Liver (tissue), 9 donors: ENCODE data around the gene ARL6. TPM values are rescaled to one million over a fixed set of nuclear protein-coding genes. Genes with fewer than 3 reads are reported as not detected.
A peak's percentile ranks its signal among the peaks of the same experiment; 100 is the strongest.

ENCODE experiments used
- DNase-seq: peaks from one replicate; pipeline ENCODE4 v3.0.0-alpha.2; 2017; ENCODE audit warnings: low spot score
- H3K27ac ChIP-seq, 2 donors: one replicate each; pipeline ENCODE4 v1.7.0; 2013; ENCODE audit warnings: inconsistent platforms in 2 of 2, low read length in 2 of 2, control low read depth in 1 of 2, low read depth in 1 of 2, mild to moderate bottlenecking in 1 of 2
- H3K27me3 ChIP-seq, 4 donors: one replicate each; pipeline versions ENCODE4 v1.6.1 to v1.7.0; 2013; ENCODE audit warnings: low read length in 3 of 4, inconsistent platforms in 1 of 4, mild to moderate bottlenecking in 1 of 4, moderate library complexity in 1 of 4; ENCODE audit not compliant: control insufficient read depth in 4 of 4, insufficient read depth in 4 of 4
- H3K36me3 ChIP-seq, 4 donors: one replicate each; pipeline versions ENCODE4 v1.6.1 to v1.7.0; 2013; ENCODE audit warnings: low read length in 3 of 4, mild to moderate bottlenecking in 3 of 4, low read depth in 1 of 4, moderate library complexity in 1 of 4; ENCODE audit not compliant: control insufficient read depth in 4 of 4, insufficient read depth in 3 of 4
- H3K4me1 ChIP-seq, 4 donors: one replicate each; pipeline versions ENCODE4 v1.6.1 to v1.7.0; 2013; ENCODE audit warnings: low read length in 3 of 4, mild to moderate bottlenecking in 3 of 4, moderate library complexity in 1 of 4; ENCODE audit not compliant: control insufficient read depth in 4 of 4, insufficient read depth in 4 of 4
- H3K4me3 ChIP-seq, 3 donors: one replicate each; pipeline versions ENCODE4 v1.6.1 to v1.7.0; 2013; ENCODE audit warnings: low read length in 3 of 3, control low read depth in 1 of 3, low read depth in 1 of 3, mild to moderate bottlenecking in 1 of 3
- H3K9ac ChIP-seq, 2 donors: one replicate each; pipeline ENCODE4 v1.7.0; 2013; ENCODE audit warnings: low read length in 2 of 2, mild to moderate bottlenecking in 2 of 2, moderate library complexity in 2 of 2, control low read depth in 1 of 2, low read depth in 1 of 2
- H3K9me3 ChIP-seq, 4 donors: one replicate each; pipeline versions ENCODE4 v1.6.1 to v1.7.0; 2013; ENCODE audit warnings: low read length in 3 of 4; ENCODE audit not compliant: control insufficient read depth in 4 of 4
- ATF3 ChIP-seq: IDR thresholded peaks from 2 replicates; pipeline ENCODE4 v1.6.1; 2016; ENCODE audit warnings: antibody characterized with exemption
- EGR1 ChIP-seq, 2 donors: IDR thresholded peaks; 2 replicates each; pipeline ENCODE4 v1.6.1; 2016 to 2018; ENCODE audit warnings: antibody characterized with exemption in 2 of 2, low read depth in 2 of 2
- FOXA1 ChIP-seq: IDR thresholded peaks from 2 replicates; pipeline ENCODE4 v1.6.1; 2016; ENCODE audit warnings: antibody characterized with exemption
- FOXA2 ChIP-seq: IDR thresholded peaks from 2 replicates; pipeline ENCODE4 v1.6.1; 2016; ENCODE audit warnings: antibody characterized with exemption
- GABPA ChIP-seq, 2 donors: IDR thresholded peaks in 1 of 2; conservative IDR thresholded peaks in 1 of 2; 2 replicates each; pipeline ENCODE4 v1.6.1; 2016; ENCODE audit warnings: antibody characterized with exemption in 2 of 2, mild to moderate bottlenecking in 1 of 2, moderate library complexity in 1 of 2
- HNF4A ChIP-seq, 2 donors: conservative IDR thresholded peaks; 2 replicates each; pipeline ENCODE4 v1.6.1; 2016; ENCODE audit warnings: antibody characterized with exemption in 2 of 2, mild to moderate bottlenecking in 2 of 2
- HNF4G ChIP-seq: IDR thresholded peaks from 2 replicates; pipeline ENCODE4 v1.6.1; 2016; ENCODE audit warnings: antibody characterized with exemption
- JUND ChIP-seq, 2 donors: IDR thresholded peaks; 2 replicates each; pipeline ENCODE4 v1.6.1; 2016; ENCODE audit warnings: antibody characterized with exemption in 2 of 2
- NR2F2 ChIP-seq: IDR thresholded peaks from 2 replicates; pipeline ENCODE4 v1.6.1; 2016; ENCODE audit warnings: antibody characterized with exemption
- RAD21 ChIP-seq, 2 donors: IDR thresholded peaks; 2 replicates each; pipeline ENCODE4 v1.6.1; 2016; ENCODE audit warnings: antibody characterized with exemption in 2 of 2, mild to moderate bottlenecking in 2 of 2
- RXRA ChIP-seq, 2 donors: IDR thresholded peaks; 2 replicates each; pipeline ENCODE4 v1.6.1; 2017 to 2018; ENCODE audit warnings: antibody characterized with exemption in 2 of 2, mild to moderate bottlenecking in 1 of 2
- SP1 ChIP-seq: IDR thresholded peaks from 2 replicates; pipeline ENCODE4 v1.6.1; 2018; ENCODE audit warnings: antibody characterized with exemption, mild to moderate bottlenecking
- TAF1 ChIP-seq: conservative IDR thresholded peaks from 2 replicates; pipeline ENCODE4 v1.6.1; 2016; ENCODE audit warnings: antibody characterized with exemption, mild to moderate bottlenecking
- YY1 ChIP-seq: IDR thresholded peaks from 2 replicates; pipeline ENCODE4 v1.6.1; 2016; ENCODE audit warnings: antibody characterized with exemption, mild to moderate bottlenecking
- ZBTB33 ChIP-seq: IDR thresholded peaks from 2 replicates; pipeline ENCODE4 v1.6.1; 2016; ENCODE audit warnings: antibody characterized with exemption
- WGBS: extraction: QIAGEN DNeasy Blood & Tissue Kit; methylation state at CpG from one replicate; pipeline ENCODE4 v1.1.7; 2013; 5-methylcytosine and 5-hydroxymethylcytosine counted together
- polyA plus RNA-seq, 2 donors: library from polyadenylated mRNA; stranded (reverse) in 1 of 2; unstranded in 1 of 2; fragments of 200-250 nt in 1 of 2; fragments of >200 nt in 1 of 2; fragmentation: Nextera tagmentation in 1 of 2; extraction: Ambion mirVana in 1 of 2; gene quantifications; one replicate each; pipeline versions ENCODE4 v1.2.1 to v1.2.3, GENCODE V29; 2013 to 2015
- total RNA-seq, 2 donors: library from RNA; depleted of rRNA; stranded (reverse); fragments of >200 nt; gene quantifications; one replicate each; pipeline ENCODE4 v1.2.3, GENCODE V29; 2014
- TF ChIP-seq, protein P1 (sequence below): fragments of 150-350 bp; IDR thresholded peaks from 2 replicates; pipeline ENCODE4 v1.5.1; 2017; ENCODE audit warnings: improper control_type of control experiment, low read depth, low read length; ENCODE audit not compliant: missing input control
- TF ChIP-seq, protein P2 (sequence below): IDR thresholded peaks from 2 replicates; pipeline ENCODE4 v1.6.1; 2016; ENCODE audit warnings: antibody characterized with exemption, mild to moderate bottlenecking
- donor health status: healthy.
- donor health status: healthy.
- donor health status: healthy.
- donor health status: healthy.
- donor health status: healthy.

ARL6 gene
- total and polyA plus RNA-seq, 4 donors, result 1.1 to 3.4 (median 1.4) TPM

GRCh38 chr3:97742036-97742435, 22.5 kb upstream of the ARL6 start:
- no peak for TF ChIP-seq RXRA (IDR thresholded peaks at IDR 0.05)
- TF ChIP-seq EGR1 (IDR thresholded peaks at IDR 0.05; ENCODE audit: low read depth in 2 of 2), result no peak
- no peak for TF ChIP-seq GABPA (IDR thresholded peaks at IDR 0.05 in 1 of 2, conservative IDR thresholded peaks at IDR 0.05 in 1 of 2)
- TF ChIP-seq RAD21 (IDR thresholded peaks at IDR 0.05), result no peak
- no peak for TF ChIP-seq YY1
- TF ChIP-seq HNF4G, result no peak
- TF ChIP-seq JUND (IDR thresholded peaks at IDR 0.05), result no peak
- no peak for TF ChIP-seq SP1
- TF ChIP-seq HNF4A (conservative IDR thresholded peaks at IDR 0.05), result no peak
- TF ChIP-seq ZBTB33, result no peak
- H3K4me1 ChIP-seq, result no peaks in the 10 kb centered on the region
- no peaks in the 10 kb centered on the region for H3K36me3 ChIP-seq
- DNase-seq, result no peak
- no peaks in the 10 kb centered on the region for H3K27me3 ChIP-seq
- no peak overlapping the region for H3K9ac ChIP-seq
- H3K4me3 ChIP-seq, result no peak overlapping the region
- no peak overlapping the region for H3K27ac ChIP-seq
- 80% methylated on average over 3 of the region's 3 CpGs for WGBS
- H3K9me3 ChIP-seq, result no peaks in the 10 kb centered on the region

- H3K9ac ChIP-seq, result no peak overlapping the region
- H3K27me3 ChIP-seq, result no peaks in the 10 kb centered on the region
- no peak overlapping the region for H3K4me3 ChIP-seq
- no peaks in the 10 kb centered on the region for H3K36me3 ChIP-seq
- H3K9me3 ChIP-seq, result no peaks in the 10 kb centered on the region
- 56% methylated on average over 3 of the region's 3 CpGs for WGBS
- no peaks in the 10 kb centered on the region for H3K4me1 ChIP-seq
- H3K27ac ChIP-seq, result no peak overlapping the region
- no peak for TF ChIP-seq HNF4G
- no peak for TF ChIP-seq FOXA1
- TF ChIP-seq ATF3, result no peak
- no peak for TF ChIP-seq JUND (IDR thresholded peaks at IDR 0.05)
- TF ChIP-seq NR2F2, result peak; percentile 89
- no peak for DNase-seq
These were observed 20.3 kb upstream of the ARL6 start for GRCh38 chr3:97744289-97744688.

DNA sequence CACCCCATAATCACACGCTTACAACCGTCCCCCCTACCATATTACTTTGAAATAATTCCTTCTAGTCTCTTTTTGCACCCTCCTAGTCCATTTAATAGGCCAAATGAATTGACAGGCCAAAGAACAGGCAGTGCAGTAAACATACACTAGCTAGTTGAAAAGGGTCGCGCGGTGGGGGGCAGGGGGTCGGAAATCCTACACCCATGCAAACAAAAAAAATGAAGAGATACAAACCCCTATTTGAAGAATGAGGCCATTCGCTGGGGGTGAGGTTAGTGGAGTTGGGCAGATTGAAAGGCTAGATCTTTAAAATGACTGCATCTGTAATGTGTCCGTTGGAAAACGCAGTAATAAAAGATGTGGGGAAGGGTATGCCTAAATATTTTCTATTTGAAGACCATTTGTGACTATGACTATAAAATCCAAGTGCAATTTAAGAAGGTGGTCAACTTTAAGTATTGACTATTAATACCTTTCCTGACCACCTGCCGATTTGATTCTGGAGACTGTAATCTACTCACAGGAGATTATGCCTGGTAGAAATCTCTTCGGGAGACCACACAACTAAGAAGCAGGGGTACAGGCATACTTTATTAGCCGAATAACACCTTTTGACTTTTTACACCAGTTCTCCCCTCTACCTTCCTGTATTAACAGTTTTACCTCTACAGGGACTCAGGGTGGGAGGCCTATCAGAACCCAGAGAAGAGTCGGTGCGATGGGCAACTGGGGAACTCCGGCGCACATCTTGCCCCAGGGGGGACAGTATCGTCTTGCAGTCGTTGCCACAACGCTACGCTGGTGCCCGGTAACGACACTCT, 762 bp upstream of the ARL6 start:
- 21% methylated on average over 22 of the region's 22 CpGs for WGBS
- DNase-seq, result no peak
- TF ChIP-seq HNF4G (no peak), ATF3 (no peak), GABPA (IDR thresholded peaks at IDR 0.05 in 1 of 2, conservative IDR thresholded peaks at IDR 0.05 in 1 of 2) (no peak), ZBTB33 (no peak), EGR1 (IDR thresholded peaks at IDR 0.05; ENCODE audit: low read depth in 2 of 2) (no peak), TAF1 (no peak), FOXA2 (no peak), FOXA1 (no peak), JUND (IDR thresholded peaks at IDR 0.05) (no peak)
- TF ChIP-seq, protein P1, sequence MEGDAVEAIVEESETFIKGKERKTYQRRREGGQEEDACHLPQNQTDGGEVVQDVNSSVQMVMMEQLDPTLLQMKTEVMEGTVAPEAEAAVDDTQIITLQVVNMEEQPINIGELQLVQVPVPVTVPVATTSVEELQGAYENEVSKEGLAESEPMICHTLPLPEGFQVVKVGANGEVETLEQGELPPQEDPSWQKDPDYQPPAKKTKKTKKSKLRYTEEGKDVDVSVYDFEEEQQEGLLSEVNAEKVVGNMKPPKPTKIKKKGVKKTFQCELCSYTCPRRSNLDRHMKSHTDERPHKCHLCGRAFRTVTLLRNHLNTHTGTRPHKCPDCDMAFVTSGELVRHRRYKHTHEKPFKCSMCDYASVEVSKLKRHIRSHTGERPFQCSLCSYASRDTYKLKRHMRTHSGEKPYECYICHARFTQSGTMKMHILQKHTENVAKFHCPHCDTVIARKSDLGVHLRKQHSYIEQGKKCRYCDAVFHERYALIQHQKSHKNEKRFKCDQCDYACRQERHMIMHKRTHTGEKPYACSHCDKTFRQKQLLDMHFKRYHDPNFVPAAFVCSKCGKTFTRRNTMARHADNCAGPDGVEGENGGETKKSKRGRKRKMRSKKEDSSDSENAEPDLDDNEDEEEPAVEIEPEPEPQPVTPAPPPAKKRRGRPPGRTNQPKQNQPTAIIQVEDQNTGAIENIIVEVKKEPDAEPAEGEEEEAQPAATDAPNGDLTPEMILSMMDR, result no peak
- TF ChIP-seq, protein P2, sequence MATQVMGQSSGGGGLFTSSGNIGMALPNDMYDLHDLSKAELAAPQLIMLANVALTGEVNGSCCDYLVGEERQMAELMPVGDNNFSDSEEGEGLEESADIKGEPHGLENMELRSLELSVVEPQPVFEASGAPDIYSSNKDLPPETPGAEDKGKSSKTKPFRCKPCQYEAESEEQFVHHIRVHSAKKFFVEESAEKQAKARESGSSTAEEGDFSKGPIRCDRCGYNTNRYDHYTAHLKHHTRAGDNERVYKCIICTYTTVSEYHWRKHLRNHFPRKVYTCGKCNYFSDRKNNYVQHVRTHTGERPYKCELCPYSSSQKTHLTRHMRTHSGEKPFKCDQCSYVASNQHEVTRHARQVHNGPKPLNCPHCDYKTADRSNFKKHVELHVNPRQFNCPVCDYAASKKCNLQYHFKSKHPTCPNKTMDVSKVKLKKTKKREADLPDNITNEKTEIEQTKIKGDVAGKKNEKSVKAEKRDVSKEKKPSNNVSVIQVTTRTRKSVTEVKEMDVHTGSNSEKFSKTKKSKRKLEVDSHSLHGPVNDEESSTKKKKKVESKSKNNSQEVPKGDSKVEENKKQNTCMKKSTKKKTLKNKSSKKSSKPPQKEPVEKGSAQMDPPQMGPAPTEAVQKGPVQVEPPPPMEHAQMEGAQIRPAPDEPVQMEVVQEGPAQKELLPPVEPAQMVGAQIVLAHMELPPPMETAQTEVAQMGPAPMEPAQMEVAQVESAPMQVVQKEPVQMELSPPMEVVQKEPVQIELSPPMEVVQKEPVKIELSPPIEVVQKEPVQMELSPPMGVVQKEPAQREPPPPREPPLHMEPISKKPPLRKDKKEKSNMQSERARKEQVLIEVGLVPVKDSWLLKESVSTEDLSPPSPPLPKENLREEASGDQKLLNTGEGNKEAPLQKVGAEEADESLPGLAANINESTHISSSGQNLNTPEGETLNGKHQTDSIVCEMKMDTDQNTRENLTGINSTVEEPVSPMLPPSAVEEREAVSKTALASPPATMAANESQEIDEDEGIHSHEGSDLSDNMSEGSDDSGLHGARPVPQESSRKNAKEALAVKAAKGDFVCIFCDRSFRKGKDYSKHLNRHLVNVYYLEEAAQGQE, result no peak

More for the DNA sequence above, 762 bp upstream of the ARL6 start:
- peak overlapping the region; percentile 62 to 79 for H3K9ac ChIP-seq
- H3K36me3 ChIP-seq, result no peaks in the 10 kb centered on the region
- H3K4me1 ChIP-seq, result peaks cover 0 to 17% (median 14%) of the 10 kb centered on the region in 4 donors
- H3K9me3 ChIP-seq, result no peaks in the 10 kb centered on the region
- H3K4me3 ChIP-seq, result peak overlapping the region; percentile 82 to 99 (median 95)
- no peaks in the 10 kb centered on the region for H3K27me3 ChIP-seq
- H3K27ac ChIP-seq, result peak overlapping the region; percentile 51 to 69
